HEK293 (cell line): ENCODE measurements around the gene SYT6.

Experiments used
- ATF2 ChIP-seq: fragments of 450-650 bp; formaldehyde crosslinking; IDR thresholded peaks from 2 replicates; pipeline ENCODE4 v1.5.1; 2016; ENCODE audit warnings: missing biosample characterization, missing genetic modification characterization, low read depth
- CTCF ChIP-seq: fragments of 450-650 bp; formaldehyde crosslinking; IDR thresholded peaks from 2 replicates; pipeline ENCODE4 v1.5.1; 2016; ENCODE audit warnings: missing biosample characterization, missing genetic modification characterization
- SETDB1 ChIP-seq: IDR thresholded peaks from one replicate; pipeline ENCODE4 v1.6.1; 2017; ENCODE audit warnings: mild to moderate bottlenecking, low read length, moderate library complexity, mixed read lengths; ENCODE audit not compliant: insufficient read length
- ZBTB11 ChIP-seq: fragments of 450-650 bp; formaldehyde crosslinking; conservative IDR thresholded peaks from 2 replicates; pipeline ENCODE4 v1.5.1; 2016; ENCODE audit warnings: low read depth, missing biosample characterization, missing genetic modification characterization
- ZBTB17 ChIP-seq: fragments of 450-650 bp; formaldehyde crosslinking; IDR thresholded peaks from 2 replicates; pipeline ENCODE4 v1.5.1; 2016; ENCODE audit warnings: missing biosample characterization, missing genetic modification characterization
- ZBTB7A ChIP-seq: fragments of 450-650 bp; formaldehyde crosslinking; IDR thresholded peaks from 2 replicates; pipeline ENCODE4 v1.5.1; 2016; ENCODE audit warnings: low read depth, missing biosample characterization, missing genetic modification characterization
- ZNF112 ChIP-seq: fragments of 450-650 bp; formaldehyde crosslinking; IDR thresholded peaks from 2 replicates; pipeline ENCODE4 v1.5.0; 2017; ENCODE audit warnings: missing biosample characterization, missing genetic modification characterization
- ZNF138 ChIP-seq: fragments of 450-650 bp; formaldehyde crosslinking; IDR thresholded peaks from 2 replicates; pipeline ENCODE4 v1.5.1; 2016; ENCODE audit warnings: missing biosample characterization, missing genetic modification characterization, borderline replicate concordance
- ZNF274 ChIP-seq, 2 experiments: fragments of 200-500 bp in 1 of 2; fragments of 450-650 bp in 1 of 2; sonication (Bioruptor generic) in 1 of 2; formaldehyde crosslinking in 1 of 2; IDR thresholded peaks; 2 replicates each; pipeline versions ENCODE4 v1.5.1 to v1.6.1; 2014 to 2016; ENCODE audit warnings: borderline replicate concordance in 1 of 2, inconsistent platforms in 1 of 2, low read length in 1 of 2, missing biosample characterization in 1 of 2, missing genetic modification characterization in 1 of 2
- ZNF302 ChIP-seq: fragments of 450-650 bp; formaldehyde crosslinking; IDR thresholded peaks from 2 replicates; pipeline ENCODE4 v1.5.1; 2016; ENCODE audit warnings: missing biosample characterization, missing genetic modification characterization, low read depth
- ZNF596 ChIP-seq: fragments of 450-650 bp; IDR thresholded peaks from 2 replicates; pipeline ENCODE4 v1.5.0; 2018; ENCODE audit warnings: missing biosample characterization, mild to moderate bottlenecking, missing genetic modification characterization, moderate library complexity
- ZNF639 ChIP-seq: fragments of 450-650 bp; formaldehyde crosslinking; IDR thresholded peaks from 2 replicates; pipeline ENCODE4 v1.5.1; 2016; ENCODE audit warnings: missing biosample characterization, missing genetic modification characterization
- ZNF707 ChIP-seq: fragments of 450-650 bp; formaldehyde crosslinking; IDR thresholded peaks from 2 replicates; pipeline ENCODE4 v1.5.1; 2016; ENCODE audit warnings: missing biosample characterization, missing genetic modification characterization
- ZSCAN16 ChIP-seq: fragments of 450-650 bp; formaldehyde crosslinking; IDR thresholded peaks from 2 replicates; pipeline ENCODE4 v1.5.1; 2016; ENCODE audit warnings: missing biosample characterization, missing genetic modification characterization

GRCh38 chr1:114157275-114157660 lies 3.6 kb upstream of the SYT6 start:
- TF ChIP-seq ZNF302 (tag by site-specific recombination) (no peak), SETDB1 (no peak), CTCF (tag by site-specific recombination) (no peak), ZNF707 (no peak), ZSCAN16 (no peak), ZNF639 (tag by site-specific recombination) (no peak), ZNF138 (tag by site-specific recombination) (no peak), ATF2 (tag by site-specific recombination) (no peak), ZBTB11 (tag by site-specific recombination) (no peak), ZNF112 (tag by site-specific recombination) (no peak), ZBTB17 (no peak), ZBTB7A (no peak), ZNF274 (IDR thresholded peaks at IDR 0.05; ENCODE audit: low read length) (no peak), ZNF274 (tag by site-specific recombination; IDR thresholded peaks at IDR 0.05; ENCODE audit: borderline replicate concordance) (no peak), ZNF596 (tag by site-specific recombination) (no peak)
